Ishikawa (cell line): ENCODE data around the gene SIM2.
A peak's percentile ranks its signal among the peaks of the same experiment; 100 is the strongest.

Experiments
- CEBPB ChIP-seq: IDR thresholded peaks from 2 replicates; pipeline ENCODE4 v1.6.1; 2012
- CREB1 ChIP-seq: IDR thresholded peaks from 2 replicates; pipeline ENCODE4 v1.6.1; 2012; ENCODE audit warnings: low read depth
- EGR1 ChIP-seq: IDR thresholded peaks from 2 replicates; pipeline ENCODE4 v1.6.1; 2012
- EP300 ChIP-seq: IDR thresholded peaks from 2 replicates; pipeline ENCODE4 v1.6.1; 2012; ENCODE audit warnings: borderline replicate concordance
- FOXM1 ChIP-seq: IDR thresholded peaks from 2 replicates; pipeline ENCODE4 v1.6.1; 2012; ENCODE audit warnings: low read depth, borderline replicate concordance
- NFIC ChIP-seq: IDR thresholded peaks from 2 replicates; pipeline ENCODE4 v1.6.1; 2012
- RAD21 ChIP-seq: IDR thresholded peaks from 2 replicates; pipeline ENCODE4 v1.6.1; 2012; ENCODE audit warnings: low read depth
- TAF1 ChIP-seq: IDR thresholded peaks from 2 replicates; pipeline ENCODE4 v1.6.1; 2012; ENCODE audit warnings: low read depth, mild to moderate bottlenecking
- TCF12 ChIP-seq: IDR thresholded peaks from 2 replicates; pipeline ENCODE4 v1.6.1; 2012; ENCODE audit warnings: low read depth
- TEAD4 ChIP-seq: IDR thresholded peaks from 2 replicates; pipeline ENCODE4 v1.6.1; 2012
- YY1 ChIP-seq: IDR thresholded peaks from 2 replicates; pipeline ENCODE4 v1.6.1; 2012; ENCODE audit warnings: low read depth
- ZBTB7A ChIP-seq: IDR thresholded peaks from 2 replicates; pipeline ENCODE4 v1.6.1; 2012; ENCODE audit warnings: low read depth
- TF ChIP-seq, protein P1 (sequence below): IDR thresholded peaks from 2 replicates; pipeline ENCODE4 v1.6.1; 2012
- TF ChIP-seq, protein P2 (sequence below): IDR thresholded peaks from 2 replicates; pipeline ENCODE4 v1.6.1; 2012; ENCODE audit warnings: low read depth, mild to moderate bottlenecking
- TF ChIP-seq, protein P3 (sequence below): IDR thresholded peaks from 2 replicates; pipeline ENCODE4 v1.6.1; 2012

SIM2 gene

DNA sequence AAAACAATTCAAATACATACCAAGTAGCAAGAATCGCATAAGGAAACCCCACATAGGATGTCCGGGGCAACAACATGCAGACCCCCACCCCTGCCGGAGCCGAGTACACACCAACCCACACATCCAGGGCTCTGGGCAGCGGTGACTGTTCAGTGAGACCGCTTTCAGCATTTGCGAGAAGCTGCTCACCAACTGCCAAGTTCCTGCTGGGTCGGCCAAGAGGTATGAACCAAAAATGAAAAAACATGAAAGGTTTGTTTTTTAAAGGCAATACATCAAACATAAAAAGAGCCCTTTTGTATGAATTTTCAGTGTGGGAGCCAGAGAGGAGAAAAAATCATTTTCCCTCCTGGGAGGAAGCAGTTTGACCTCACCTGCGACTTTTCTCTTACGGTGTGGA is 92.3 kb downstream of the SIM2 start:
- no peak for TF ChIP-seq FOXM1
- TF ChIP-seq YY1 = no peak
- no peak for TF ChIP-seq RAD21
- no peak for TF ChIP-seq CEBPB
- TF ChIP-seq, protein P1, sequence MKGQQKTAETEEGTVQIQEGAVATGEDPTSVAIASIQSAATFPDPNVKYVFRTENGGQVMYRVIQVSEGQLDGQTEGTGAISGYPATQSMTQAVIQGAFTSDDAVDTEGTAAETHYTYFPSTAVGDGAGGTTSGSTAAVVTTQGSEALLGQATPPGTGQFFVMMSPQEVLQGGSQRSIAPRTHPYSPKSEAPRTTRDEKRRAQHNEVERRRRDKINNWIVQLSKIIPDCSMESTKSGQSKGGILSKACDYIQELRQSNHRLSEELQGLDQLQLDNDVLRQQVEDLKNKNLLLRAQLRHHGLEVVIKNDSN = no peak

DNA sequence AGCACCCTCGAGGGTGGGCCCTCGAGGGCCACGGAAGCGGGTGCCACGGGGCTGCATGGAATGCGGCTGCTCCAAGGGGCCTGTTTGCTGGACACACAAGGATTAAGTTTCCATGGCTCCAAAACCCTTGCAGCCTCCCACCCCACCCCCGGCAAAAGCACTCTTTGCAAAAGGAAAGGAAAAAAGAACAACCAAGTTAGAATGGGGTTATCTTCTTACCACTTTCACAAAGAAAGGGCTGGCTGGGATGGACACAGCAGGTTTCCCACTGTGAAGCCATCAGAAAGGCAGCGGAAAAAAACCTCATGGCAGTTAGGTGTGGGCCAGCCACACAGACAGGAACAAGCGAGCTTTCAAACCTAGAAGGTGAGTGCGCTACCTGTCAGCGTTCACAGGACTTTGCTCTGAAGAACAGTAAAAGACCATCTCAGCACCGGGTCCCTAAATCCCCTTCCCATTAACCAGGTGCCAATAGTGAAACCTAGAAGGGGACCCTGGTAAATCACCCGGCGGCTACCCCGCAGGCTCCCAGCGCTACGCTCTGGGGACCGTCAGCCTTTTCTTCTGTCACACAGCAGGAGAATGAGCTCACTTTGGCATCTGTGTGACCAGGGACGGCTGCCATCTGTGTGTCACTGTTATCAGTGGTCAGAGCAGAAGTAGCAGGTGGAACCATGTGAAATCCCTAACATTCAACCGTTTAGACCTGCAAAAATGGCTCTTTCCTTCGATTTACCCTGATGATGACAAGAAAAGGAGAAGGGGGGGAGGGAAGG is 93.0 kb downstream of the SIM2 start:
- no peak for TF ChIP-seq EGR1
- TF ChIP-seq, protein P2, sequence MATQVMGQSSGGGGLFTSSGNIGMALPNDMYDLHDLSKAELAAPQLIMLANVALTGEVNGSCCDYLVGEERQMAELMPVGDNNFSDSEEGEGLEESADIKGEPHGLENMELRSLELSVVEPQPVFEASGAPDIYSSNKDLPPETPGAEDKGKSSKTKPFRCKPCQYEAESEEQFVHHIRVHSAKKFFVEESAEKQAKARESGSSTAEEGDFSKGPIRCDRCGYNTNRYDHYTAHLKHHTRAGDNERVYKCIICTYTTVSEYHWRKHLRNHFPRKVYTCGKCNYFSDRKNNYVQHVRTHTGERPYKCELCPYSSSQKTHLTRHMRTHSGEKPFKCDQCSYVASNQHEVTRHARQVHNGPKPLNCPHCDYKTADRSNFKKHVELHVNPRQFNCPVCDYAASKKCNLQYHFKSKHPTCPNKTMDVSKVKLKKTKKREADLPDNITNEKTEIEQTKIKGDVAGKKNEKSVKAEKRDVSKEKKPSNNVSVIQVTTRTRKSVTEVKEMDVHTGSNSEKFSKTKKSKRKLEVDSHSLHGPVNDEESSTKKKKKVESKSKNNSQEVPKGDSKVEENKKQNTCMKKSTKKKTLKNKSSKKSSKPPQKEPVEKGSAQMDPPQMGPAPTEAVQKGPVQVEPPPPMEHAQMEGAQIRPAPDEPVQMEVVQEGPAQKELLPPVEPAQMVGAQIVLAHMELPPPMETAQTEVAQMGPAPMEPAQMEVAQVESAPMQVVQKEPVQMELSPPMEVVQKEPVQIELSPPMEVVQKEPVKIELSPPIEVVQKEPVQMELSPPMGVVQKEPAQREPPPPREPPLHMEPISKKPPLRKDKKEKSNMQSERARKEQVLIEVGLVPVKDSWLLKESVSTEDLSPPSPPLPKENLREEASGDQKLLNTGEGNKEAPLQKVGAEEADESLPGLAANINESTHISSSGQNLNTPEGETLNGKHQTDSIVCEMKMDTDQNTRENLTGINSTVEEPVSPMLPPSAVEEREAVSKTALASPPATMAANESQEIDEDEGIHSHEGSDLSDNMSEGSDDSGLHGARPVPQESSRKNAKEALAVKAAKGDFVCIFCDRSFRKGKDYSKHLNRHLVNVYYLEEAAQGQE = no peak
- TF ChIP-seq FOXM1 = no peak
- TF ChIP-seq YY1 = no peak
- TF ChIP-seq ZBTB7A = no peak

DNA sequence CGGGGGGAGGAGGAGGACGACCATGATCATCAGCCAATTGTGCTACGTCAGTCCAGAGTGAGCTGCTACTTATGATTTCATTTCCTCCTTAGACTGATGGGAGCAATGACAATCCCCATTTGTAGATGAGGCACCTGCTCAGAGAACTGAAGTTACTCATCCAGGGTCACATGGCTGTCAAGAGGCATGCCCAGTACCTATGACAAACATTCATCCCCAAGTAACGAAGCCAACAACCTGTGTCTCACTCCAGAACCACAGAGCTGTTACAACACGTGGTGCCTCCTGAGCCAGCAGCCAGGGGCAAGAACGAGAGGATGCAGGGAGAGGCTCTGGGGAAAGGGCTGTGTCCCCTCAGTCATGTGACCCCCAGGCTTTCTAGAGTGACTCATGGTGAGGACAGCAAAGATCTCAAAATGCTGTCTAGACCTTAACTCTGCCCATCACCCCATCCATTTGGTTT is 93.6 kb downstream of the SIM2 start:
- TF ChIP-seq CREB1 (no peak), RAD21 (no peak), NFIC (no peak)
- TF ChIP-seq, protein P1 = 0 out of 2 replicates have a peak, but pooled peaks have one; percentile 4

DNA sequence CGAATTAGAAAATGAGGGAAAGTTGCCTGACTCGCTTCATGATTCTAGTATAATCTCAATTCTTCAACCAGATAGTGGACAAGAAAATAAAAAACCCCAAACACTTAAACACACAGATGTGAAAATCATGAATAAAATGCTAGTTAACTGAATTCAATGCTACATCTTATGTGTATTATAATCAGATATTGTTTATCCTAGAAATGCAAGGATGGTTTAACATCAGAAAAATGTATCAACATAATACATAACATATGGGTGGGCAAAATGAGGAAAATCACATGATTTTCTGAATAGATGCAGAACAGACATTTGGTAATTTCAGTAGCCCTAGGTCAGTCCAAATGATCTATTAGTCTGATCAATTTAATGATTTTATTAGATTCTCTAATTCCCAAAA is 97.2 kb downstream of the SIM2 start:
- no peak for TF ChIP-seq CEBPB
- TF ChIP-seq YY1 = no peak
- TF ChIP-seq RAD21 = no peak
- TF ChIP-seq, protein P1 = no peak
- TF ChIP-seq TAF1 = no peak
- no peak for TF ChIP-seq TCF12
- no peak for TF ChIP-seq CREB1
- TF ChIP-seq TEAD4 = no peak
- TF ChIP-seq NFIC = no peak
- no peak for TF ChIP-seq EGR1
- no peak for TF ChIP-seq EP300
- TF ChIP-seq, protein P3, sequence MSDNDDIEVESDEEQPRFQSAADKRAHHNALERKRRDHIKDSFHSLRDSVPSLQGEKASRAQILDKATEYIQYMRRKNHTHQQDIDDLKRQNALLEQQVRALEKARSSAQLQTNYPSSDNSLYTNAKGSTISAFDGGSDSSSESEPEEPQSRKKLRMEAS = no peak
- TF ChIP-seq, protein P2 = no peak
- TF ChIP-seq ZBTB7A = no peak
- TF ChIP-seq FOXM1 = no peak

DNA sequence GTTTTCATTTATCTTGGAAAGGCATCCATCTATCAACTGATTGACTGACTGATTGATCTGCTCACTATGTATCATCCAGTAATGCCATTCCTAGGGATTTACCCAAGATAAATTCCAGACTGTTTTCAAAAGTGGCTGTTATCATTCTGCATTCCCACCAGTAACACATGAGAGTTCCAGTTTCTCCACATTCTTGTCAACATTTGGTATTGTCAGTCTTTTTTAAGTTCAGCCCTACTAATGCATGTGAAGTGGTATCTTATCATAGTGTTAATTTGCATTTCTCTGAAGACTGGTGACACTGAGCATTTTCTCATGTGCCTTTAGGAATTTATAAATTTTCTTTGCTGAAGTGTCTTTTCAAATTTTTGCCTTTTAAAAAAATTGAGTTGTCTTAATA is 99.6 kb downstream of the SIM2 start:
- TF ChIP-seq TAF1 (no peak), CEBPB (no peak), EGR1 (no peak), ZBTB7A (no peak), EP300 (no peak), CREB1 (no peak), TEAD4 (no peak), FOXM1 (no peak), YY1 (no peak), TCF12 (no peak), NFIC (no peak)
- TF ChIP-seq, protein P3 = no peak
- TF ChIP-seq, protein P2 = no peak
- TF ChIP-seq, protein P1 = no peak
